ENCODE measurements around the gene BABAM2. TPM values are rescaled to one million over a fixed set of nuclear protein-coding genes. Genes with fewer than 3 reads are reported as not detected.

BABAM2 gene
- total RNA-seq, 1 donor from 2014 or later, result 28.5 TPM

GRCh38 chr2:28375236-28375635 is 484.7 kb downstream of the BABAM2 start:
- no peak for DNase-seq (ENCODE audit: low read depth)
- no peaks in the 10 kb centered on the region for H3K27me3 ChIP-seq (ENCODE audit: insufficient read depth, low read length)
- no peak overlapping the region for H2AFZ ChIP-seq (ENCODE audit: low read depth, low read length)
- no peak overlapping the region for H3K27ac ChIP-seq (ENCODE audit: low read depth, low read length)
- no peaks in the 10 kb centered on the region for H3K36me3 ChIP-seq (ENCODE audit: insufficient read depth, low read length)
- H3K4me3 ChIP-seq (ENCODE audit: insufficient read depth, low read depth, low read length), result no peak overlapping the region
- H3K4me1 ChIP-seq (ENCODE audit: insufficient read depth, low read length), result no peaks in the 10 kb centered on the region
- H3K9me3 ChIP-seq (ENCODE audit: insufficient read depth, low read depth, low read length), result no peaks in the 10 kb centered on the region
- H3K27me3 Mint-ChIP-seq (ENCODE audit: low read depth, unreplicated experiment), result peaks cover 67% of the 10 kb centered on the region
- no peak for TF ChIP-seq EZH2 (IDR thresholded peaks at IDR 0.05; ENCODE audit: insufficient read depth, low read length)
- no peak for TF ChIP-seq CTCF (IDR thresholded peaks at IDR 0.05; ENCODE audit: insufficient read depth, low read depth, low read length)
- H3K36me3 Mint-ChIP-seq (ENCODE audit: low read depth, unreplicated experiment), result no peaks in the 10 kb centered on the region
- H3K27ac Mint-ChIP-seq (ENCODE audit: unreplicated experiment), result no peak overlapping the region
- H3K4me1 Mint-ChIP-seq (ENCODE audit: low read depth, unreplicated experiment), result no peaks in the 10 kb centered on the region
- H3K79me2 ChIP-seq (ENCODE audit: insufficient read depth, low read length), result no peaks in the 10 kb centered on the region
- no peaks in the 10 kb centered on the region for H4K20me1 ChIP-seq (ENCODE audit: insufficient read depth, low read length)
- no peak overlapping the region for H3K4me2 ChIP-seq (ENCODE audit: low read length)
- no peak overlapping the region for H3K9ac ChIP-seq (ENCODE audit: low read length)
- no peak overlapping the region for H3K4me3 Mint-ChIP-seq (ENCODE audit: unreplicated experiment)
- H3K9me3 Mint-ChIP-seq (ENCODE audit: unreplicated experiment), result no peaks in the 10 kb centered on the region
- FAIRE-seq, result no peak

- Histone ChIP-seq H4K20me1 (ENCODE audit: insufficient read depth, low read length) (no peaks in the 10 kb centered on the region), H3K27me3 (ENCODE audit: insufficient read depth, low read length) (no peaks in the 10 kb centered on the region), H3K4me3 (ENCODE audit: insufficient read depth, low read depth, low read length) (no peak overlapping the region), H3K4me2 (ENCODE audit: low read length) (no peak overlapping the region), H3K36me3 (ENCODE audit: insufficient read depth, low read length) (no peaks in the 10 kb centered on the region), H3K27ac (ENCODE audit: low read depth, low read length) (no peak overlapping the region), H2AFZ (ENCODE audit: low read depth, low read length) (no peak overlapping the region), H3K79me2 (ENCODE audit: insufficient read depth, low read length) (no peaks in the 10 kb centered on the region), H3K9ac (ENCODE audit: low read length) (no peak overlapping the region), H3K4me1 (ENCODE audit: insufficient read depth, low read length) (no peaks in the 10 kb centered on the region), H3K9me3 (ENCODE audit: insufficient read depth, low read depth, low read length) (no peaks in the 10 kb centered on the region)
- FAIRE-seq, result no peak
- no peak for TF ChIP-seq CTCF (IDR thresholded peaks at IDR 0.05; ENCODE audit: insufficient read depth, low read depth, low read length)
- no peak for TF ChIP-seq EZH2 (IDR thresholded peaks at IDR 0.05; ENCODE audit: insufficient read depth, low read length)
- Mint-ChIP-seq H3K9me3 (ENCODE audit: unreplicated experiment) (no peaks in the 10 kb centered on the region), H3K4me3 (ENCODE audit: unreplicated experiment) (no peak overlapping the region), H3K27ac (ENCODE audit: unreplicated experiment) (no peak overlapping the region), H3K27me3 (ENCODE audit: low read depth, unreplicated experiment) (peaks cover 68% of the 10 kb centered on the region), H3K4me1 (ENCODE audit: low read depth, unreplicated experiment) (no peaks in the 10 kb centered on the region), H3K36me3 (ENCODE audit: low read depth, unreplicated experiment) (no peaks in the 10 kb centered on the region)
- DNase-seq (ENCODE audit: low read depth), result no peak
Observed at GRCh38 chr2:28375742-28376631, 485.5 kb downstream of the BABAM2 start.
